PC-9 (cell line): Measurements from ENCODE around the gene PDCD6IP.

Source experiments
- EZH2 ChIP-seq: fragments of 200-600 bp; sonication (generic); IDR thresholded peaks from 2 replicates; pipeline ENCODE4 v1.8.0; 2017; ENCODE audit warnings: antibody characterized with exemption, low read depth
- TF ChIP-seq, protein P1 (sequence below): fragments of 200-600 bp; sonication (generic); conservative IDR thresholded peaks from 2 replicates; pipeline ENCODE4 v1.6.1; 2017; ENCODE audit warnings: mixed run types, antibody characterized with exemption, mild to moderate bottlenecking, moderate library complexity

DNA sequence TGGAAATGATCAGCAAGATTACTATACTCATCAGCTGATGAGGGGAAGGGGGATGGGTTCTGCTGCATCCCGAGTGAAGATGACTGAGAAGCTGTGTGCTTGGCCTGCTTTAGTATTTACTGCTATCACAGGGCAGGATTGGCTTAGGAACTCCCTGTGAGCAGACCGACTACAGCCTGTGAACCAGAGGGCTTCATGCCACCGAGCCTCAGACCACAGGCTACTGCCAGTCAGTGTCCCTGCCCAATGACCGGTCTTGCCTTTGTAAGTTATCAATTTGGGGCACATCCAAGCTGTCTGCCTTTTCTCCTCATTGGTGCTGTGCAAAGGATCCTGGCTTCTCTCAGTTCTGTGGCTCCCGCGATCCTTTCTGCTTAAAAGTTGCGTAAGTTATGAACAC is 71.5 kb downstream of the PDCD6IP start:
- TF ChIP-seq, protein P1, sequence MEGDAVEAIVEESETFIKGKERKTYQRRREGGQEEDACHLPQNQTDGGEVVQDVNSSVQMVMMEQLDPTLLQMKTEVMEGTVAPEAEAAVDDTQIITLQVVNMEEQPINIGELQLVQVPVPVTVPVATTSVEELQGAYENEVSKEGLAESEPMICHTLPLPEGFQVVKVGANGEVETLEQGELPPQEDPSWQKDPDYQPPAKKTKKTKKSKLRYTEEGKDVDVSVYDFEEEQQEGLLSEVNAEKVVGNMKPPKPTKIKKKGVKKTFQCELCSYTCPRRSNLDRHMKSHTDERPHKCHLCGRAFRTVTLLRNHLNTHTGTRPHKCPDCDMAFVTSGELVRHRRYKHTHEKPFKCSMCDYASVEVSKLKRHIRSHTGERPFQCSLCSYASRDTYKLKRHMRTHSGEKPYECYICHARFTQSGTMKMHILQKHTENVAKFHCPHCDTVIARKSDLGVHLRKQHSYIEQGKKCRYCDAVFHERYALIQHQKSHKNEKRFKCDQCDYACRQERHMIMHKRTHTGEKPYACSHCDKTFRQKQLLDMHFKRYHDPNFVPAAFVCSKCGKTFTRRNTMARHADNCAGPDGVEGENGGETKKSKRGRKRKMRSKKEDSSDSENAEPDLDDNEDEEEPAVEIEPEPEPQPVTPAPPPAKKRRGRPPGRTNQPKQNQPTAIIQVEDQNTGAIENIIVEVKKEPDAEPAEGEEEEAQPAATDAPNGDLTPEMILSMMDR, result no peak
- no peak for TF ChIP-seq EZH2
